ENCODE data around the gene TUBA3E. TPM values are rescaled to one million over a fixed set of nuclear protein-coding genes. Genes with fewer than 3 reads are reported as not detected.

TUBA3E gene
- total and polyA plus RNA-seq, 2 of the 8 experiments (the other 6 are each of a cell fraction or from before 2014, with no cell fraction given), result not detected

GRCh38 chr2:130185436-130185835 is 12.8 kb downstream of the TUBA3E start:
- Histone ChIP-seq H3K36me3 (ENCODE audit: control insufficient read depth in 2 of 4, insufficient read depth in 4 of 4, low read length in 3 of 4) (peaks cover 0 to 4% (median 0%) of the 10 kb centered on the region in 4 experiments; a peak in 1 of 8 replicates), H3K4ac (replicated peaks; ENCODE audit: insufficient read length, low read depth, low read length) (no peak overlapping the region), H2BK12ac (ENCODE audit: low read depth, low read length) (no peak overlapping the region), H3K79me2 (ENCODE audit: control insufficient read depth in 1 of 2, insufficient read depth in 2 of 2, low read length in 2 of 2) (peaks cover 8 to 12% of the 10 kb centered on the region in 2 experiments), H3K23ac (ENCODE audit: insufficient read length) (no peak overlapping the region), H4K91ac (replicated peaks; ENCODE audit: insufficient read length, low read length) (no peak overlapping the region), H4K20me1 (replicated peaks in 1 of 2; ENCODE audit: control insufficient read depth in 1 of 2, insufficient read depth in 2 of 2, low read length in 2 of 2) (no peaks in the 10 kb centered on the region), H3K4me2 (ENCODE audit: insufficient read depth in 1 of 2, low read depth in 2 of 2, low read length in 2 of 2) (no peak overlapping the region), H3K9me3 (ENCODE audit: insufficient read depth in 2 of 2, low read depth in 1 of 2, low read length in 1 of 2) (no peaks in the 10 kb centered on the region), H3K79me1 (ENCODE audit: low read depth, low read length) (no peaks in the 10 kb centered on the region), H2AFZ (ENCODE audit: low read length) (no peak overlapping the region), H2BK20ac (ENCODE audit: low read length) (no peak overlapping the region), H3K27ac (ENCODE audit: low read depth, low read length) (no peak overlapping the region), H3K23me2 (ENCODE audit: low read depth, low read length) (peaks cover 2% of the 10 kb centered on the region; the same call in 1 of the 2 replicates), H3K27me3 (replicated peaks in 1 of 4; ENCODE audit: control insufficient read depth in 3 of 4, extremely low read depth in 1 of 4, insufficient read depth in 3 of 4, low read length in 3 of 4) (no peaks in the 10 kb centered on the region), H4K8ac (ENCODE audit: extremely low read depth, insufficient read depth, low read length) (no peak overlapping the region), H2BK120ac (replicated peaks; ENCODE audit: low read depth, low read length) (no peak overlapping the region), H3K14ac (ENCODE audit: insufficient read length) (no peak overlapping the region), H2AK5ac (ENCODE audit: low read depth, low read length) (no peak overlapping the region), H3K4me1 (replicated peaks in 1 of 4; ENCODE audit: control insufficient read depth in 3 of 4, insufficient read depth in 4 of 4, low read length in 3 of 4) (peaks cover 0 to 7% (median 3%) of the 10 kb centered on the region in 4 experiments; a peak in 4 of 7 replicates), H3K4me3 (ENCODE audit: extremely low read depth in 1 of 4, insufficient read depth in 2 of 4, low read depth in 3 of 4, low read length in 4 of 4) (no peak overlapping the region), H3K9ac (replicated peaks in 1 of 4; ENCODE audit: extremely low read depth in 1 of 4, low read depth in 3 of 4, low read length in 3 of 4) (no peak overlapping the region), H2BK15ac (ENCODE audit: low read length) (no peak overlapping the region), H3K56ac (replicated peaks; ENCODE audit: insufficient read length, low read depth, low read length) (no peak overlapping the region), H2BK5ac (ENCODE audit: low read depth, low read length) (no peak overlapping the region), H4K5ac (ENCODE audit: insufficient read length, low read depth, low read length) (no peak overlapping the region), H3K18ac (ENCODE audit: extremely low read depth, low read length) (no peak overlapping the region)
- ChIA-PET CTCF (ENCODE audit: partially characterized antibody) (interaction anchor here (2.6 kb wide), 1 partner anchor 147 kb away, joined by 9 read pairs; no protein-coding TSS in a partner anchor), POLR2A (ENCODE audit: partially characterized antibody) (no interaction called here)
- no peak for DNase-seq (ENCODE audit: low read depth in 1 of 2, low spot score in 2 of 2)
- no peak for FAIRE-seq
- WGBS, 2 experiments (ENCODE audit: extremely low coverage in 1 of 2, insufficient coverage in 1 of 2, insufficient read length in 1 of 2, insufficient replicate concordance in 2 of 2, low coverage in 1 of 2, low lambda C conversion rate in 2 of 2, missing lambda C conversion rate in 1 of 2), result no CpG with 5 or more reads among the region's 10 CpGs
- TF ChIP-seq SIX5 (IDR thresholded peaks at IDR 0.05; ENCODE audit: low read depth, low read length), result no peak
- TF ChIP-seq CBX8 (IDR thresholded peaks at IDR 0.05; ENCODE audit: borderline replicate concordance, low read depth, low read length), result no peak
- TF ChIP-seq POLR2AphosphoS5 (IDR thresholded peaks at IDR 0.05; ENCODE audit: low read depth, low read length), result no peak
- no peak for TF ChIP-seq CBX5 (IDR thresholded peaks at IDR 0.05; ENCODE audit: low read depth, low read length)
- TF ChIP-seq NRF1 (IDR thresholded peaks at IDR 0.05; ENCODE audit: low read depth, low read length), result no peak
- TF ChIP-seq, protein P1, sequence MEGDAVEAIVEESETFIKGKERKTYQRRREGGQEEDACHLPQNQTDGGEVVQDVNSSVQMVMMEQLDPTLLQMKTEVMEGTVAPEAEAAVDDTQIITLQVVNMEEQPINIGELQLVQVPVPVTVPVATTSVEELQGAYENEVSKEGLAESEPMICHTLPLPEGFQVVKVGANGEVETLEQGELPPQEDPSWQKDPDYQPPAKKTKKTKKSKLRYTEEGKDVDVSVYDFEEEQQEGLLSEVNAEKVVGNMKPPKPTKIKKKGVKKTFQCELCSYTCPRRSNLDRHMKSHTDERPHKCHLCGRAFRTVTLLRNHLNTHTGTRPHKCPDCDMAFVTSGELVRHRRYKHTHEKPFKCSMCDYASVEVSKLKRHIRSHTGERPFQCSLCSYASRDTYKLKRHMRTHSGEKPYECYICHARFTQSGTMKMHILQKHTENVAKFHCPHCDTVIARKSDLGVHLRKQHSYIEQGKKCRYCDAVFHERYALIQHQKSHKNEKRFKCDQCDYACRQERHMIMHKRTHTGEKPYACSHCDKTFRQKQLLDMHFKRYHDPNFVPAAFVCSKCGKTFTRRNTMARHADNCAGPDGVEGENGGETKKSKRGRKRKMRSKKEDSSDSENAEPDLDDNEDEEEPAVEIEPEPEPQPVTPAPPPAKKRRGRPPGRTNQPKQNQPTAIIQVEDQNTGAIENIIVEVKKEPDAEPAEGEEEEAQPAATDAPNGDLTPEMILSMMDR (IDR thresholded peaks at IDR 0.05; ENCODE audit: control extremely low read depth in 1 of 3, insufficient read depth in 1 of 3, low read depth in 1 of 3, low read length in 3 of 3), result no peak
- TF ChIP-seq KDM4A (IDR thresholded peaks at IDR 0.05; ENCODE audit: low read depth, low read length, severe bottlenecking), result no peak
- TF ChIP-seq CREB1 (IDR thresholded peaks at IDR 0.05), result no peak
- TF ChIP-seq CEBPB (IDR thresholded peaks at IDR 0.05; ENCODE audit: low read depth, low read length), result no peak
- no peak for TF ChIP-seq TCF12 (IDR thresholded peaks at IDR 0.05; ENCODE audit: low read depth, low read length)
- no peak for TF ChIP-seq MAFK (IDR thresholded peaks at IDR 0.05; ENCODE audit: low read depth, low read length)
- TF ChIP-seq CHD1 (IDR thresholded peaks at IDR 0.05; ENCODE audit: low read depth, low read length), result no peak
- no peak for TF ChIP-seq SRF (IDR thresholded peaks at IDR 0.05; ENCODE audit: low read depth, low read length)

All from H1 (cell line).